RWPE2 (cell line): ENCODE measurements around the gene KRT14.
"Not testable (repeated sequence)": the region's sequence is repeated elsewhere in the genome, so short reads cannot be mapped to it uniquely, and the experiment has no call there.

ENCODE experiments used
- ATAC-seq: fragments of 200-7000 bp; cut with Tn5 transposase; 3 replicates; pipeline ENCODE4 v1.9.1; 2021; ENCODE audit warnings: low read depth
- DNase-seq: peaks from one replicate; pipeline ENCODE4 v3.0.0-alpha.2; 2020; ENCODE audit warnings: low spot score
- H3K27ac ChIP-seq: fragments of 450-650 bp; 2 replicates; pipeline ENCODE4 v1.5.1; 2017; ENCODE audit warnings: mild to moderate bottlenecking; ENCODE audit not compliant: poor library complexity, severe bottlenecking
- H3K27me3 ChIP-seq: fragments of 250-450 bp; sonication (Bioruptor Pico); 2 replicates; pipeline ENCODE4 v1.5.1; 2021; ENCODE audit warnings: mild to moderate bottlenecking, moderate library complexity; ENCODE audit not compliant: insufficient read depth, poor library complexity, severe bottlenecking
- H3K36me3 ChIP-seq: fragments of 250-450 bp; sonication (Bioruptor Pico); 2 replicates; pipeline ENCODE4 v1.5.1; 2020; ENCODE audit warnings: low read depth, mild to moderate bottlenecking, moderate library complexity
- H3K4me1 ChIP-seq: fragments of 250-450 bp; sonication (Bioruptor Pico); 2 replicates; pipeline ENCODE4 v1.5.1; 2021; ENCODE audit warnings: mild to moderate bottlenecking, moderate library complexity; ENCODE audit not compliant: insufficient read depth, poor library complexity, severe bottlenecking
- H3K4me3 ChIP-seq: fragments of 250-450 bp; sonication (Bioruptor Pico); 2 replicates; pipeline ENCODE4 v1.5.1; 2021; ENCODE audit warnings: mild to moderate bottlenecking, moderate library complexity; ENCODE audit not compliant: severe bottlenecking
- H3K9me3 ChIP-seq: fragments of 250-450 bp; sonication (Bioruptor Pico); 2 replicates; pipeline ENCODE4 v1.5.1; 2021; ENCODE audit warnings: mild to moderate bottlenecking, moderate library complexity; ENCODE audit not compliant: severe bottlenecking
- TF ChIP-seq, protein P1 (sequence below): fragments of 450-650 bp; IDR thresholded peaks from one replicate; pipeline ENCODE4 v1.5.1; 2017; ENCODE audit warnings: mild to moderate bottlenecking, moderate library complexity; ENCODE audit not compliant: poor library complexity, severe bottlenecking

KRT14 gene

GRCh38 chr17:41617136-41617535 is 30.4 kb upstream of the KRT14 start:
- peaks cover 19% of the 10 kb centered on the region for H3K4me1 ChIP-seq
- TF ChIP-seq, protein P1, sequence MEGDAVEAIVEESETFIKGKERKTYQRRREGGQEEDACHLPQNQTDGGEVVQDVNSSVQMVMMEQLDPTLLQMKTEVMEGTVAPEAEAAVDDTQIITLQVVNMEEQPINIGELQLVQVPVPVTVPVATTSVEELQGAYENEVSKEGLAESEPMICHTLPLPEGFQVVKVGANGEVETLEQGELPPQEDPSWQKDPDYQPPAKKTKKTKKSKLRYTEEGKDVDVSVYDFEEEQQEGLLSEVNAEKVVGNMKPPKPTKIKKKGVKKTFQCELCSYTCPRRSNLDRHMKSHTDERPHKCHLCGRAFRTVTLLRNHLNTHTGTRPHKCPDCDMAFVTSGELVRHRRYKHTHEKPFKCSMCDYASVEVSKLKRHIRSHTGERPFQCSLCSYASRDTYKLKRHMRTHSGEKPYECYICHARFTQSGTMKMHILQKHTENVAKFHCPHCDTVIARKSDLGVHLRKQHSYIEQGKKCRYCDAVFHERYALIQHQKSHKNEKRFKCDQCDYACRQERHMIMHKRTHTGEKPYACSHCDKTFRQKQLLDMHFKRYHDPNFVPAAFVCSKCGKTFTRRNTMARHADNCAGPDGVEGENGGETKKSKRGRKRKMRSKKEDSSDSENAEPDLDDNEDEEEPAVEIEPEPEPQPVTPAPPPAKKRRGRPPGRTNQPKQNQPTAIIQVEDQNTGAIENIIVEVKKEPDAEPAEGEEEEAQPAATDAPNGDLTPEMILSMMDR = no peak
- H3K9me3 ChIP-seq = no peaks in the 10 kb centered on the region
- no peak overlapping the region for H3K4me3 ChIP-seq
- ATAC-seq (no peak), DNase-seq (peak; percentile 68)
- peak overlapping the region; percentile 99 for H3K27ac ChIP-seq
- peaks cover 16% of the 10 kb centered on the region for H3K36me3 ChIP-seq
- no peaks in the 10 kb centered on the region for H3K27me3 ChIP-seq

DNA sequence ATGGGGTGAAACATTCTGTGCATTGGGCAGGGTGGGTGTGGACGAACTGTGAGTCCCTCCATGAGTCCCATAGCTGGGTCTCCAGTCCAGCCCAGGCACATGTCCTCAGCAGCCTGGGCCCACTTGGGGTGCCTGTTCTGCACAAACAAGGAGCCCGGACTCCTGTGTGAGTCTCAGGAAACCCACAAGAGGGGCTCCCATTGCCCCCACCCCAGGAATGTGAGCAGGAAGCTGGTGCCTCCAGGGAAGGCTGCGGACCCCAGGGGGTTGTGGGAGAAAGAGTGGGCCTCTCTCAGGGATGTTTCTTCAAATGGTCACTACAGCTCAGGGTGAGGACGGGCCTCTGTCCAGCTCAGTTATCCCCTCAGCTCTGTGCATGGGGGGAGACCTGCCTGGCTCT is 29.8 kb upstream of the KRT14 start:
- DNase-seq = peak; percentile 59
- ATAC-seq, H3K27me3 ChIP-seq: not testable (repeated sequence)

GRCh38 chr17:41615454-41615853 is 28.8 kb upstream of the KRT14 start:
- Histone ChIP-seq H3K36me3 (no peaks in the 10 kb centered on the region), H3K4me3 (no peak overlapping the region), H3K4me1 (peaks cover 15% of the 10 kb centered on the region), H3K9me3 (no peaks in the 10 kb centered on the region), H3K27ac (peak overlapping the region; percentile 99), H3K27me3 (no peaks in the 10 kb centered on the region)
- peak; percentile 4 for ATAC-seq
- peak; percentile 94 for DNase-seq
- TF ChIP-seq, protein P1 = peak; percentile 41

More for the DNA sequence above, 29.8 kb upstream of the KRT14 start:
- peak overlapping the region; percentile 99 for H3K27ac ChIP-seq
- not testable (repeated sequence) for H3K36me3 ChIP-seq, H3K4me3 ChIP-seq, H3K9me3 ChIP-seq
- H3K4me1 ChIP-seq = peaks cover 15% of the 10 kb centered on the region

GRCh38 chr17:41614767-41615166 is 28.1 kb upstream of the KRT14 start:
- H3K36me3 ChIP-seq, H3K9me3 ChIP-seq, DNase-seq: not testable (repeated sequence)

DNA sequence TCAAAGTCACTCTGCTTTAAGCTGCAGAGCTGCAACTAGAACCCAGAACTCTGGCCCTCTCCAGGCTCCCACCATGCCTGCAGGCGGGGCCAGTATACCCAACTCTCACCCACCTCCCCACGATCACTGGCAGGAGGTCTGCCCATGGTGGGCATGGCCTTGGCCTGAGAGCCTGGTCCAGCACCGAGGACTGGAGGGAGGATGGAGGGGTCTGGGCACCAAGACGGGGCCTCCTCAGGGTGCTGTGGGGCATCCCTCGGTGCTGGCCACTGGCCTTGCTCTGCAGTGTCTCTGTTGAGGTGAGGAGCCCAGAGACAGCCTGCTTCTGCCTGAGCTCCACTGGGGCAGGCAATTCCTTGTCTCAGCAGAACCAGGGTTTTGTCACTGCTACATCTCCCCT is 27.4 kb upstream of the KRT14 start:
- TF ChIP-seq, protein P1 = no peak
- Histone ChIP-seq H3K4me1 (peaks cover 15% of the 10 kb centered on the region), H3K36me3 (no peaks in the 10 kb centered on the region), H3K27me3 (no peaks in the 10 kb centered on the region), H3K9me3 (no peaks in the 10 kb centered on the region), H3K4me3 (no peak overlapping the region), H3K27ac (peak overlapping the region; percentile 99)
- ATAC-seq = no peak
- DNase-seq = no peak

More at GRCh38 chr17:41614767-41615166, 28.1 kb upstream of the KRT14 start:
- H3K4me1 ChIP-seq = peaks cover 15% of the 10 kb centered on the region
- H3K4me3 ChIP-seq, H3K27me3 ChIP-seq, ATAC-seq: not testable (repeated sequence)
- H3K27ac ChIP-seq = peak overlapping the region; percentile 99

DNA sequence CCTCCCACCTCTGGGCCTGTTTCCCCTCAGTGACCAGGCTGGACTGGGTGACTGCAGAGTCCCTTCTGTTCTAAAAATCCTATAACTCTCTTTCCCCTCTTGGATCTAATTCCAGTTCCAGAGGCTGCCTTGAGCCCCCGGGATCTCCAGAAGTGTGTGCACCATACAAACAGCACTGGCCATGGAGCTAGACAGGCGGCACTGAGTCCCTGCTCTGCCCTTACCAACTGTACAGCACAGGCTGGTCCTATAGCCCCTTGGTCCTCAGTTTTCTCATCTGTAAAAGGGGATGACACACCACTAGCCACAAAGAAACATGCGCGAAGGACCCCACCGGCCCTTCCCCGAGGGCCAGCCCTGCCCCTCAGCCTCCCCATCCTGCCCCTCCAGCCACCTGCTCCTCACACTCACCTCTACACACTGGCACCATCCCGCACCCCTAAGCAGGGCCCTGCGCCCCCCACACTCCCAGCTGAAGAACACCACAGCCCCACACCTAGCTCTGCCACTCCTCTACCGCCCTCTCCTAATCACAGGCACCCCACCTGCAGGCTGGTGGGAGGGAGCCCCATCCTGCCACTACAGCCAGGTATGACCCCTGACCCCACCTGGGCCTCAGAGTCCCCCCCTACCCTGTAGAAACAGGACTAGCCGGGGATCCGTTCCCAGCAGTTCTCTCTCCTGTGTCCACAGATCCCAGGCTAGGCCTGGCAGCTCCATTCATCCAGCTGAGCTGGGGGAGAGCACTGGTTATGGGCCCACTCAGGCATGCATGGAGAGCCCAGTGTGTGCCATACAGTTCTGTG is 26.8 kb upstream of the KRT14 start:
- H3K4me1 ChIP-seq = peaks cover 15% of the 10 kb centered on the region
- H3K27ac ChIP-seq = peak overlapping the region; percentile 99
- TF ChIP-seq, protein P1 = no peak
- H3K4me3 ChIP-seq = no peak overlapping the region
- ATAC-seq = no peak
- DNase-seq = no peak
- no peaks in the 10 kb centered on the region for H3K36me3 ChIP-seq
- H3K27me3 ChIP-seq = no peaks in the 10 kb centered on the region
- no peaks in the 10 kb centered on the region for H3K9me3 ChIP-seq

DNA sequence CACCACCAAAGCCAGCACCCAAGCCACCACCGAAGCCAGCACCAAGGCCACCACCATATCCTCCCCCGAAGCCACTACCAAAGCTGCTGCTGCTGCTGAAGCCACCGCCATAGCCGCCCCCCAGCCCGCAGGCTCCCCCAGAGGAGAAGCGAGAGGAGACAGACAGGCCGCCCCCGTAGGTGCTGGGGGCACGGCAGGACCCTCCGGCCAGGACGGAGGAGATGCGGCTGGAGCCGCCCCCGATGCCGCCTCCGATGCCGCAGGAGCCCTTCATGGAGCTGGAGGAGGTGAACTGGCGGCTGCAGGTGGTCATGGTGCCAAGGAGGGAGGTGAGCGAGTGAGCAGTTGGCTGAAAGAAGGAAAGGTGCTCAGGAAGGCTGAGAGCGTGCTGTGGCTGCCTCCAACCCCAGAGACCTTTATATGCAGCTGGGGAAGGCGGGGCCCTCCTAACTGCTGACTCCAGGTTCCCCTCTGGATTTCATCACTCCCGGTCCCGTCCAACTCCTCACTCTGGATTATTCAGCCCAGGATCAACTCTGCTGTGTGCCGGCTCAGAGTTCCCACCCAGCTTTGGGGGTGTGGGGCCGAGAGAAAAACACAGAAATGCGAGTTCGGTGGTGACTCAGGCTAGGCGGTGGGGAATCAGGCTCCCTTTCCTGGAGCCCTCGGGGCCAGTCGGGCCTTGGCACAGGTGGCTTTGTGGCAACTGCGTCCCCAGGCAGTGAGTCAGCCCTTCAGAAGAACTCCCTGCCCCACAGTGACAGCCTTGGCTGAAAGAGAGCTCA is 25.9 kb upstream of the KRT14 start, which contains the start of gene KRT16:
KRT16 (minus strand) TSS at position 392 of the 785 bp plus-strand sequence; CDS start at position 313, 79 bp downstream.
- H3K27me3 ChIP-seq, H3K9me3 ChIP-seq, H3K36me3 ChIP-seq, H3K4me3 ChIP-seq: not testable (repeated sequence)
- ATAC-seq (peak; percentile 50), DNase-seq (peak; percentile 77)
- Histone ChIP-seq H3K27ac (peak within 1 kb of the TSS; percentile 66), H3K4me1 (peaks cover 15% of the 10 kb centered on the region)
